HG03064 (cell line): Measurements from ENCODE around the gene FNDC3A.
"Not testable (repeated sequence)": the region's sequence is repeated elsewhere in the genome, so short reads cannot be mapped to it uniquely, and the experiment has no call there.

ENCODE experiments used
- ATAC-seq: cut with Tn5 transposase; IDR thresholded peaks from one replicate; pipeline ENCODE4 v1.9.1; 2021; ENCODE audit warnings: low read depth; ENCODE audit not compliant: unreplicated experiment

Gene FNDC3A

GRCh38 chr13:49082653-49083536 is 107.2 kb downstream of the FNDC3A start:
- no peak for ATAC-seq

GRCh38 chr13:49084961-49085360 is 109.2 kb downstream of the FNDC3A start:
- ATAC-seq = no peak

GRCh38 chr13:49086722-49087121 is 111.0 kb downstream of the FNDC3A start:
- ATAC-seq = no peak

GRCh38 chr13:49093376-49093775 is 117.7 kb downstream of the FNDC3A start:
- ATAC-seq = no peak

GRCh38 chr13:49097374-49097773 is 121.7 kb downstream of the FNDC3A start:
- ATAC-seq = no peak

GRCh38 chr13:49098198-49098597 is 122.5 kb downstream of the FNDC3A start:
- ATAC-seq = no peak

- no peak for ATAC-seq
These were observed 123.2 kb downstream of the FNDC3A start for GRCh38 chr13:49098771-49099512.

- ATAC-seq = no peak
These were observed 123.8 kb downstream of the FNDC3A start for GRCh38 chr13:49099513-49099877.

- no peak for ATAC-seq
These were observed 125.2 kb downstream of the FNDC3A start for GRCh38 chr13:49100637-49101570.

GRCh38 chr13:49108196-49108595 is 132.5 kb downstream of the FNDC3A start:
- no peak for ATAC-seq

- peak; percentile 58 for ATAC-seq
These were observed 134.6 kb downstream of the FNDC3A start for GRCh38 chr13:49110122-49110912.

GRCh38 chr13:49110913-49111170 is 135.1 kb downstream of the FNDC3A start:
- no peak for ATAC-seq

GRCh38 chr13:49112782-49113525 is 137.2 kb downstream of the FNDC3A start:
- no peak for ATAC-seq

- no peak for ATAC-seq
These were observed 138.0 kb downstream of the FNDC3A start for GRCh38 chr13:49113526-49114286.

GRCh38 chr13:49116873-49117272 is 141.2 kb downstream of the FNDC3A start:
- no peak for ATAC-seq

- ATAC-seq = not testable (repeated sequence)
These were observed 142.7 kb downstream of the FNDC3A start for GRCh38 chr13:49118455-49118854.

- ATAC-seq = no peak
These were observed 149.1 kb downstream of the FNDC3A start for GRCh38 chr13:49124693-49125304.

GRCh38 chr13:49125964-49126524 is 150.3 kb downstream of the FNDC3A start:
- ATAC-seq = no peak
